G401.6 (cell line): Measurements from ENCODE around the gene BLOC1S1.
A peak's percentile ranks its signal among the peaks of the same experiment; 100 is the strongest.

ENCODE experiments used
- FAIRE-seq: peaks from 2 replicates; lab custom pipeline; 2012; peaks lifted over from hg19 to GRCh38; lab: Jason Lieb, UNC

BLOC1S1 gene

GRCh38 chr12:55711786-55712553 lies 3.9 kb upstream of the BLOC1S1 start:
- no peak for FAIRE-seq

- no peak for FAIRE-seq
Measured at GRCh38 chr12:55712700-55713415, 3.0 kb upstream of the BLOC1S1 start.

- no peak for FAIRE-seq
Measured at GRCh38 chr12:55713721-55714120, 2.1 kb upstream of the BLOC1S1 start.

DNA sequence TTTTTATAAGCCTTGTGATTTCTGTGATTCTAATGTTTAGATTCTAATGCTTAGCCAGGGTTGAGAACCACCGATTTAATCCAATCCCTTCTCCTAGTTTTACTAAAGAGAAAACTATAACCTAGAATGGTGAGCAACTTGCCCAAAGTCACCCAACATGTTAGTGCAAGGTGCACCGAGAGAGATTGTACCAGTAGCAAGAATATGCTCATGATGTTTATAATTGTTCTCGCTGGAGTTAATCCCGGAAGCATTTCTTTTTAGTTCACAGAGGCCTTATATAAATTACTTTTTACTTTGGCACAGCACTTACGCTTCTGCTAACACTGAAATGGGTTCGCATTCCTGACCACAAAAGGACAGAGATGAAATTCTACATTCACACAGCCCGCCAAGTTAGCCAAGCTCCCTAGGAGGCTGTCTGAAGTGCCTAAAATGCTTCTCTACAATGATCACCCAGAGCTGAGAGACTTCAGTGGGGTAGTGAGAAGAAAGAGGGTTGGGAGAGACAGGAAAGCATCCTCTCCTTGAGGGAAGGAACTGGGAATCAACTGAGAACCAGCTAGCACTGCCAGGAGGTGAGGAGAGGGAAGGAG lies 579 bp upstream of the BLOC1S1 start:
- no peak for FAIRE-seq

- FAIRE-seq = no peak
Measured at GRCh38 chr12:55716582-55716957, 724 bp downstream of the BLOC1S1 start.

DNA sequence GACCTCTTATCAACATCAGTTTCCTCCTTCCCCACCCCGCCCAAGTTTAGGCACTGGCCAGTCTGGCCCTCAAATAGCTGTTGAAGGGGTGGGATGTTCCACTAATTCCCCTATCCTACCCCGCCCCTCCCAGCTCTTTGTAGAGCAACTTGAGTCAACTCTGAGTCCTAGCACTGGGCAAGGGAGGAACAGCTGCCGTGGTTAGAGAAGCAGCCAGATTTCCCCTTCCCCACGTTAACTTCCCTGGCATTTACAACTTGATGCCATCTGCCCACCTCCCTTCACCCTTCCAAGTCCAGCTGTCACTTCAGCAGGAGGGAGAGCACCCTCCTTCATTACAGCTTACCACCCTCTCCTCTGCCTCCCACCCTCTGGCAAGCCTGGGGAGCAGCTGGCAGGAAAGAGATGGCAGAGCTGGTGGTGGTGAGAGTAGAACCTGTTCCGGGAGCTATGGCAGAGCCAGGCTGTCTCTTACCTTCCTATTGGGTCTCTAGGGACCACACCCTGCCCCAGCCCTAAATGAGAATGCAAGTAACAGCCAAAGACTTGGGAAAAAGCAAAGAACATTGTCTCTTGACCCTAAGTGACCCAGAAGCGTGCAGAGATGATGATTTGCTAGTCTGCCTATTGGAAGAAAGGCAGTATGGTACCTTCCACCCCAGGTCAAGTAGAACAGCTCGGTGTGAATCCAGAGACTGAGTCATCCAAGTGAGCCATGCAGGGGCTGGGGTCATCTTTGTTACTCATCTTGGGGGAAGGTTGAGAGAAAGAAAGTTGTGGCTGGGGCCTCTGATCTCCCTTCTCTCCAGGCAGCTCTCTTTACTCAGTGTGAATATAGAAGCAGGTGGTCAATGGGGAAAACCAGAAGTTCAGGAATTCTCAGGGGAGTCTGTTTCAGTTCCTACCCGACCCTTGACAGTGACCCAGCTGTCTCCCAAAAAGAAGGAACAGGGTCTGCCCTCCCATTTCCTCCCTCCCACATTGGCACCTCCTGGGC lies 1.5 kb downstream of the BLOC1S1 start:
- no peak for FAIRE-seq

DNA sequence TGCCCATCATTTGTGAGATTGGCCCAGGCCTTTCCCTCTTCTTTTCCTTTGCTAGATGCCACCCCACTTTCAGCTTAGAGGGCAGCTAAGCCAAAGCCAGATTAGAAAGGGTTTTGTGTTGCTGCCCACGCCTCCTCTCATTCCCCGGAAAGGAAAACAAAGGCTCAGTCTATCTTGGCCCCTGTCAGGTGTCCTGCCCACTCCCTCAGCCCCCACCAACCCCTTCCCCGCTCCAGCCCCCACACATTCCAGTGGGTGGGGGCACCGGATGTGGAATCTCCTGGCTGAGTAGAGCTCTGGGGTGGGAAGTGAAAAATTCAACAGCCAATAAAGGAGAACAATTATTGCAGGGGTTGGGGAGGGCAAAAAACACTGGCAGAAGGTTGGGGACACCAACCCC lies 2.2 kb downstream of the BLOC1S1 start:
- FAIRE-seq = no peak

DNA sequence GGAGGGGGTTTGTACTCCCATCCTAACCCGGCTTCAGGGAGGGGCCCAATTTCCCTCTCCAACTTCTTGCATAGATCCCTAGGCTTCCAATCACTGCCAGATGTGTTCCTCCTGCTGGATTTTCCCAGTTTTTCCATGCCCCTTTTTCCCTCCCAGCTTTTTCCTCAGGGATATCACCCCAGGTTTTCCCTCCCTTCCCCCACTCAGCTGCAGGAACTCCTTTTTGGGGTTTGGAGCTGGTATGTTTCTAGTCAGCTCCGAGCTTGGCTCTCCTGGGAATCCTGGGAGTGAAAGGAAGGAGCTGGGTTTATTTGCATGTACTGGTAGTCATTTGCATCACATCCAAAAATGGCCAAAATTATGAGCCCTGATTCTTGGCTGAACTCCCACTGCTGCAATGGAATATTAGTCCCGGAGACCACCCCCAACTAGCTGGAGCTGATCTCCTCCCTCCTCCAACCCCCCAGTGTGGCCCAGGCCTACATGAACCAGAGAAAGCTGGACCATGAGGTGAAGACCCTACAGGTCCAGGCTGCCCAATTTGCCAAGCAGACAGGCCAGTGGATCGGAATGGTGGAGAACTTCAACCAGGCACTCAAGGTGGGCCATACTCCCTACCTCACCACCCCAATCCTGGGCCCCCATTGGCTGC lies 2.9 kb downstream of the BLOC1S1 start:
- FAIRE-seq = no peak

- no peak for FAIRE-seq
Measured at GRCh38 chr12:55719371-55719770, 3.5 kb downstream of the BLOC1S1 start.

DNA sequence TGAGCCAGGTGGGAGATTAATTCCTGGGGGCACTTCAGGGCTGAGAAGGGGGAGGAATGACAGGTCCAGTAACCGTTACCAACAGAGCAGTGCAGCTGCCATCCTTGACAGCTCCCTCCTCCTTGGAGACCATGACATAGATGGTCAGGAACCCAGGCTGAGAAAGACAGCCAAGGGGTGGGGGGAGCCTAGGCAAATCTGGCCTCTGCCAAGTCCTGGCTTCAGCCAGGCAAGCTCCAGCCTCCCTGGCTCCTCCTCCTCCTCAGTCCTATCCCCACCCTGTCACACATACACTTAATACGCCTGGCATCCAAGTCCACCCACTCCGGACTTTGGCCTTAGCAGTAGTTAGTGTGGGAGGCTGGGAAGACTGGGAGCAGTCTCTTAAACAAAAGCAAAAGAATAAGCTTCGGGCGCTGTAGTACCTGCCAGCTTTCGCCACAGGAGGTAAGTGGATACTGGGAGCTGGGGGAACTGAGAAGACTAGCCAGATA lies 4.3 kb downstream of the BLOC1S1 start, which contains the start of gene RDH5:
TSS of gene RDH5 (plus strand) at position 323 of the 494 bp plus-strand sequence. CDS start 792 bp downstream, outside the sequence.
- FAIRE-seq = no peak

DNA sequence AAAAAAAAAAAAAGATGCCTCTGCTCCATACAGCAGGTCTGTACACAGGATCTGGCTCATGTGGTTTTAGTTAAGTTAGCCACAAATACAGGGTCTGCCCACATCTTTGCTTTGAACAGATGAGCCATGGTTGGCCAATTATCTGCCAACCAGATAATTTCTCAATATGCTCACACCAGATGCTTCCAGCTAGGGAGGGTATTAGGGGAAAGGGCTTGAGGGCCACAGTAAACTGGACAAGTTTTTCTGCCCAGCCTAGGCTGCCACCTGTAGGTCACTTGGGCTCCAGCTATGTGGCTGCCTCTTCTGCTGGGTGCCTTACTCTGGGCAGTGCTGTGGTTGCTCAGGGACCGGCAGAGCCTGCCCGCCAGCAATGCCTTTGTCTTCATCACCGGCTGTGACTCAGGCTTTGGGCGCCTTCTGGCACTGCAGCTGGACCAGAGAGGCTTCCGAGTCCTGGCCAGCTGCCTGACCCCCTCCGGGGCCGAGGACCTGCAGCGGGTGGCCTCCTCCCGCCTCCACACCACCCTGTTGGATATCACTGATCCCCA lies 5.1 kb downstream of the BLOC1S1 start:
- no peak for FAIRE-seq

- FAIRE-seq = no peak
Measured at GRCh38 chr12:55721601-55722213, 5.9 kb downstream of the BLOC1S1 start.

GRCh38 chr12:55722948-55723347 lies 7.1 kb downstream of the BLOC1S1 start:
- FAIRE-seq = no peak

- FAIRE-seq = no peak
Measured at GRCh38 chr12:55723516-55724225, 7.8 kb downstream of the BLOC1S1 start.

- FAIRE-seq = peak; percentile 63
Measured at GRCh38 chr12:55724226-55724939, 8.5 kb downstream of the BLOC1S1 start.

- no peak for FAIRE-seq
Measured at GRCh38 chr12:55724940-55725309, 9.1 kb downstream of the BLOC1S1 start.

GRCh38 chr12:55725556-55725955 lies 9.7 kb downstream of the BLOC1S1 start:
- FAIRE-seq = no peak

GRCh38 chr12:55726971-55727370 lies 11.1 kb downstream of the BLOC1S1 start:
- FAIRE-seq = no peak

GRCh38 chr12:55727643-55728185 lies 11.9 kb downstream of the BLOC1S1 start:
- no peak for FAIRE-seq
